ENCODE results near the gene CLEC1A. TPM values are rescaled to one million over a fixed set of nuclear protein-coding genes. Genes with fewer than 3 reads are reported as not detected.

CLEC1A gene
- total RNA-seq, 2 experiments from 2014 or later, result not detected

GRCh38 chr12:10113920-10114319, 15.1 kb upstream of the CLEC1A start:
- Histone ChIP-seq H3K4me2 (ENCODE audit: low read length) (no peak overlapping the region), H3K9me3 (ENCODE audit: low read length) (no peaks in the 10 kb centered on the region), H3K36me3 (ENCODE audit: insufficient read depth, low read length) (no peaks in the 10 kb centered on the region), H2AFZ (ENCODE audit: low read length) (no peak overlapping the region), H3K4me3 (ENCODE audit: low read depth, low read length, poor library complexity, severe bottlenecking) (no peak overlapping the region), H3K27ac (ENCODE audit: low read depth, low read length, poor library complexity, severe bottlenecking) (no peak overlapping the region), H3K9me2 (ENCODE audit: insufficient read depth, low read length) (no peaks in the 10 kb centered on the region), H3K4me1 (ENCODE audit: insufficient read depth, low read length, poor library complexity, severe bottlenecking) (no peaks in the 10 kb centered on the region), H4K20me1 (ENCODE audit: insufficient read depth, low read length) (no peaks in the 10 kb centered on the region), H3K79me2 (ENCODE audit: insufficient read depth, low read depth, low read length) (no peaks in the 10 kb centered on the region)
- ChIA-PET CTCF (ENCODE audit: unreplicated experiment) (no interaction called here), POLR2A (interaction anchor here (0.5 to 0.9 kb wide), 6 partner anchors 13 to 185 kb away, joined by 3 to 4 read pairs (median 4); no protein-coding TSS in a partner anchor)
- no TSS peak for BruUV-seq (replicated peaks)
- DNase-seq (ENCODE audit: low spot score), result no peak
- TF ChIP-seq CTCF (conservative IDR thresholded peaks at IDR 0.05; ENCODE audit: low read length) (no peak), EZH2phosphoT487 (IDR thresholded peaks at IDR 0.05; ENCODE audit: borderline replicate concordance, low read depth, low read length) (no peak)
- intact Hi-C loops (cut with micrococcal nuclease; ENCODE audit: unreplicated experiment), result no loop called here

- no peaks in the 10 kb centered on the region for H3K79me2 ChIP-seq (ENCODE audit: insufficient read depth, low read depth, low read length)
- BruUV-seq (replicated peaks), result no TSS peak
- DNase-seq (ENCODE audit: low spot score), result no peak
- no peak overlapping the region for H3K4me2 ChIP-seq (ENCODE audit: low read length)
- H3K36me3 ChIP-seq (ENCODE audit: insufficient read depth, low read length), result no peaks in the 10 kb centered on the region
- ChIA-PET CTCF (ENCODE audit: unreplicated experiment) (no interaction called here), POLR2A (interaction anchor here (0.6 kb wide), 1 partner anchor 560 kb away, joined by 3 read pairs; no protein-coding TSS in a partner anchor)
- no peaks in the 10 kb centered on the region for H3K4me1 ChIP-seq (ENCODE audit: insufficient read depth, low read length, poor library complexity, severe bottlenecking)
- no peak overlapping the region for H3K4me3 ChIP-seq (ENCODE audit: low read depth, low read length, poor library complexity, severe bottlenecking)
- no peaks in the 10 kb centered on the region for H3K9me3 ChIP-seq (ENCODE audit: low read length)
- H2AFZ ChIP-seq (ENCODE audit: low read length), result no peak overlapping the region
- no peak overlapping the region for H3K27ac ChIP-seq (ENCODE audit: low read depth, low read length, poor library complexity, severe bottlenecking)
- intact Hi-C loops (cut with micrococcal nuclease; ENCODE audit: unreplicated experiment), result no loop called here
- H4K20me1 ChIP-seq (ENCODE audit: insufficient read depth, low read length), result no peaks in the 10 kb centered on the region
- no peak for TF ChIP-seq EZH2phosphoT487 (IDR thresholded peaks at IDR 0.05; ENCODE audit: borderline replicate concordance, low read depth, low read length)
- no peaks in the 10 kb centered on the region for H3K9me2 ChIP-seq (ENCODE audit: insufficient read depth, low read length)
Measured at GRCh38 chr12:10113075-10113474, 14.3 kb upstream of the CLEC1A start.

GRCh38 chr12:10111451-10111850, 12.7 kb upstream of the CLEC1A start:
- BruUV-seq (replicated peaks), result no TSS peak
- ChIA-PET CTCF (ENCODE audit: unreplicated experiment) (no interaction called here), POLR2A (no interaction called here)
- H3K4me2 ChIP-seq (ENCODE audit: low read length), result no peak overlapping the region
- no peak for DNase-seq (ENCODE audit: low spot score)
- H3K9me2 ChIP-seq (ENCODE audit: insufficient read depth, low read length), result no peaks in the 10 kb centered on the region
- no peaks in the 10 kb centered on the region for H3K9me3 ChIP-seq (ENCODE audit: low read length)
- H3K4me3 ChIP-seq (ENCODE audit: low read depth, low read length, poor library complexity, severe bottlenecking), result no peak overlapping the region
- no peaks in the 10 kb centered on the region for H4K20me1 ChIP-seq (ENCODE audit: insufficient read depth, low read length)
- intact Hi-C loops (cut with micrococcal nuclease; ENCODE audit: unreplicated experiment), result no loop called here
- H2AFZ ChIP-seq (ENCODE audit: low read length), result no peak overlapping the region
- no peaks in the 10 kb centered on the region for H3K4me1 ChIP-seq (ENCODE audit: insufficient read depth, low read length, poor library complexity, severe bottlenecking)
- H3K79me2 ChIP-seq (ENCODE audit: insufficient read depth, low read depth, low read length), result no peaks in the 10 kb centered on the region
- no peak overlapping the region for H3K27ac ChIP-seq (ENCODE audit: low read depth, low read length, poor library complexity, severe bottlenecking)
- no peaks in the 10 kb centered on the region for H3K36me3 ChIP-seq (ENCODE audit: insufficient read depth, low read length)
- no peak for TF ChIP-seq CTCF (conservative IDR thresholded peaks at IDR 0.05; ENCODE audit: low read length)
- no peak for TF ChIP-seq EZH2phosphoT487 (IDR thresholded peaks at IDR 0.05; ENCODE audit: borderline replicate concordance, low read depth, low read length)
